ENCODE measurements around the gene PRKG1.

The PRKG1 gene

DNA sequence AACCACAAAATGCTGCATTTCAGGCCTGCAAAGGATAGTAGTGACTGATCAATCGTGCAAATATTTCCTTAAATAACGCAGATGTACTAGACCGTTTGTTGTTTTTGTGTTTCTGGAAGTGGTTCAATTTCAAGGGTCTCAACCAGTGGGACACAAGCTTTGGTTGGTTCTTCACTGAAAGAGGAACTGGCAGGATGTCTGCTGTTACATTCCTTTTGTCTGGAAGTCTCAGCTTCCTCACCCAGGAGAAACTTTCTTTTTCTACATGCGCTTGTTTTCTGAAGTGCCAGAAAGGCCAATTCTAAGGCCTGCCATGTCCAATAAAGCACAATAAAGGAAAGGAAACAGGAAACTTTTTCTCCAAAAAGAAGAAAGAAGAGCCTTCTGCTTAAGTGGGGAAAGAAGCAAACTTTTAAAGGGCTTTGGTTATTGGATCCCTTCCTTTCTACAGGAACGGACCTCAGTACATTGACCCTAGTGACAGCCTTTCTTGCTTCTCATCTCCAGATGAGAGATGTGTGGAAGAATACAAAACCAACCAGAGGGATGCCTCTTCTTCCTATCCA, 1243.9 kb downstream of the PRKG1 start:
- DNase-seq (ENCODE audit: extremely low spot score, insufficient read length, low read depth), result no peak
- FAIRE-seq, result no peak

DNA sequence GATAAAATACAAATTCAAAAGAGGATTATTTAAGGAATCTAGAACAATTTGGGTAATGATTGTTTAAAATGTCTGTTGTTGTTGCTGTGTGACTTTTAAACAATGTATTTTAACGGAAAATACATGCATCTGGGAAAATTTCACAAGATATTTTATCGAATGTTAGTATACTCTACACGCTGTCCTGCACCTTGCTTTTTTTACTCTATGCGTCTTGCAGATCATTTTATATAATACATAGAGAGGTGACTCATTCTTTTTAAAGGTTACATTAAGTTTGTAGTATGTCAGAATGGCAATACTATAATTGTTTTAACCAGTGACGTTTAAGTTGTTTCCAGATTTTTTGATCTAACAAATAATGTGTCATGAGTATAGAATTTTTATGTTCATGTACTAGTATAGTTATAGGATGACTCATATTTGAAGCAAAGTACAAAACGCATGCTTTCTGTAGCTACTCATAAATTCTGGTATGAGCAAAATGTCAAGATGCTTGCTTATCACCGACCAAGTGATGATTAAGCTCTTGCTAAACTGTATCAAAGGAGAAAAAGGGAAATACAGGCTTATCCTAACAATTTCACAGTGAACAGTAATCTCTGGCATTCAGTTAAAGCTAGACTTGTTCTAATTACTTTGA, 1244.7 kb downstream of the PRKG1 start:
- DNase-seq (ENCODE audit: extremely low spot score, insufficient read length, low read depth) (no peak), FAIRE-seq (no peak)

- DNase-seq (ENCODE audit: extremely low spot score, insufficient read length, low read depth), result no peak
- no peak for FAIRE-seq
Measured at GRCh38 chr10:52319926-52320325, 1245.6 kb downstream of the PRKG1 start.

DNA sequence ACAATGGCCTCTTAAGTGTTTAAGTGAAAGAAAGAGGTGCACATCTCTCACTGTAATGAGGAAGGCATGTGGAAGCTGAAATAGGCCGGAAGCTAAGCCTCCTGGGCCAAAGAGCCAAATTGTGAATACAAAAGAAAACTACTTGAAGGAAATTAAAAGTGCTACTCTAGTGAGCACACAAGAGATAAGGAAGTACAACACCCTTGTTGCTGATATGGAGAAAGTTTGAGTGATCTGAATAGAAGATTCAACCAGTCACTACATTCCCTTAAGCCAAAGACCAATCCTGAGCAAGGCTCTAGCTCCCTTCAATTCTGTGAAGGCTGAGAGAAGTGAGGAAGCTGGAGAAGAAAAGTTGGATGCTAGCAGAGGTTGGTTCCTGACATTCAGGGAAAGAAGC, 1248.0 kb downstream of the PRKG1 start:
- FAIRE-seq (no peak), DNase-seq (ENCODE audit: extremely low spot score, insufficient read length, low read depth) (no peak)

- DNase-seq (ENCODE audit: extremely low spot score, insufficient read length, low read depth) (no peak), FAIRE-seq (no peak)
Measured at GRCh38 chr10:52322936-52323335, 1248.6 kb downstream of the PRKG1 start.

GRCh38 chr10:52326382-52326781, 1252.1 kb downstream of the PRKG1 start:
- DNase-seq (ENCODE audit: extremely low spot score, insufficient read length, low read depth), result no peak
- no peak for FAIRE-seq

GRCh38 chr10:52331638-52332364, 1257.5 kb downstream of the PRKG1 start:
- no peak for FAIRE-seq
- DNase-seq (ENCODE audit: extremely low spot score, insufficient read length, low read depth), result no peak

DNA sequence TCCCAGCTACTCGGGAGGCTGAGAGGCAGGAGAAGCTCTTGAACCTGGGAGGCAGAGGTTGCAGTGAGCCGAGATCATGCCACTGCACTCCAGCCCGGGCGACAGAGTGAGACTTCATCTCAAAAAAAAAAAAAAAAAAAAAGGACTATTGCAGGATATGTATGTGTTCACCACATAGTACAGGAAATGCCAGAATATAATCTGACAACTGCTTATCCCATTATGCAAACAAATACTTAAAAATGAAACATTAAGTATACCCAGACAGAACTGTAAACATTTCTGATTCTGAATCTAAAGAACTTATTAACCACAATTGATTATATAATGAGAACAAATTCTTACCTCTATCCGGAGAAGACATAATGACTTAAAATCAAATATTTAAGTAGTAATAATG, 1258.5 kb downstream of the PRKG1 start:
- FAIRE-seq (no peak), DNase-seq (ENCODE audit: extremely low spot score, insufficient read length, low read depth) (no peak)

- no peak for FAIRE-seq
- no peak for DNase-seq (ENCODE audit: extremely low spot score, insufficient read length, low read depth)
Measured at GRCh38 chr10:52334595-52334994, 1260.3 kb downstream of the PRKG1 start.

DNA sequence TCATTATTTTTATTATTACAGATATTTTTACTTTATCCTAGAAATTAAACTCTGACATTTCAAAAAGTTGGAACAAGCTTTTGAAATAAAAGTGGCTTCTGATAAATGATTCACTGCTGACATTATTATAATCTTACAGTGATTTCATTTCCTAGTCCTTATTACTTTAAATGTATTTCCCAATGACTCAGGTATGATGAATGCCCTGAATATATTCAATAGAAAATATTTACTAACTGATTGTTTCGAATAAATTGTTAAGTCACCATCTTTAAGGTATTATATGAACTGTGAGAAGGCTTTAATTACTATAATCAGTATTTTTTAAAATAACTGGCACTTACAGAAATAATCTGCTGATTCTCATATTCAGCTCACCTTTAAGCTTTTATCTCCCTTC, 1261.4 kb downstream of the PRKG1 start:
- DNase-seq (ENCODE audit: extremely low spot score, insufficient read length, low read depth), result no peak
- no peak for FAIRE-seq

DNA sequence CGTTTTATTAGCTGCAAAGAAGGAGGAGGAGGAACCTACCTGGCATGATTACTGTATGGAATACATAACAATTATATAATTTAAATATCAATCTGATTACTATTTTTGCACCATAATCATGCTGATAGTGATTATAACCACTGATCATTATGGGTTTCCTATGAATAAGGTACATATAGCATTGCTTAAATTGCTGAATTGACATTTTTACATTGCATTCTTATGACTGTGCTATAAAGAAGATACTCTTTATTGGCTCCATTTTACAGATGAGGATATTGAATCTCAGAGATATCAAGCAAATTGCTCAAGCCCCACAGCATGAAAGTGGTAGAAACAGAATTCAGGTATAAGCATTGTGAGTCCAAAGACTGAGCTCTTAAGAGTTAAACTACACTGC, 1262.9 kb downstream of the PRKG1 start:
- DNase-seq (ENCODE audit: extremely low spot score, insufficient read length, low read depth) (no peak), FAIRE-seq (no peak)

DNA sequence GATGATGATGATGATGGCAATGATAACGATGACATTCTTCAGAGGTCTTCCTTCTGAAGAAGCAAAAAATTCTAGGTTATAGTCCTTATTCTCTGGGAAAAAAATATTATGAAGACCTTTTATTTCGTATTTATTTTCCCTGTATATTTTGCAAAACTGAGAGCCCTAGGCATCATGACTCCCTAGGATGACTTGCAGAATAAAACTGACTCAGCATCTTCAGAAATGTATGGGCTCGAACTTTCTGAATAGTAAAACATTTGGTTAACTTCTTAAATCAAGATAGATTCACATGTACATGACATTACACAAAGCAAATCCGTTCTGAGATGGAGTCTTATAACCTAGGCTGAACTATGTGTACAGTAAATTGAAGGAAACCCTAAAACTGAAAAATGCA, 1269.2 kb downstream of the PRKG1 start:
- DNase-seq (ENCODE audit: extremely low spot score, insufficient read length, low read depth), result no peak
- FAIRE-seq, result no peak

- FAIRE-seq (no peak), DNase-seq (ENCODE audit: extremely low spot score, insufficient read length, low read depth) (no peak)
Measured at GRCh38 chr10:52346394-52347326, 1272.4 kb downstream of the PRKG1 start.

DNA sequence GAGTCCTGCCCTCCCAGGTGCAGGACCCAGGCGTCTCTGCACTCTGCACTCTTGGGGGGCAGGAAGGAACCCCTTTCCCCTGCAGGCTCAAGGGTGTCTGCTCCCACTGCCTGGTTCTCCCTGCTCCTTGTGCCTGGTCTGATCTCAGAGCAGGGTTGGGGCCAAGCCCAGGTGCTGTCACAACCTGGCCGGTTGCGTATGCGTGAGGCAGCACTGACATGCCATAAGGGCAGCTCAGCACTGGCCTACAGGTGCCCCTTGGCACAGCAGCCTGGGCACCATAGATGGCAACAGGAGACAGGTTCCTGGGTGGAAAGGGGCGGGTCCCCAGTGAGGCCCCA, 1273.0 kb downstream of the PRKG1 start:
- no peak for FAIRE-seq
- DNase-seq (ENCODE audit: extremely low spot score, insufficient read length, low read depth), result no peak

All from GM18507 (cell line).